ENCODE measurements around the gene TMEM270.
A peak's percentile ranks its signal among the peaks of the same experiment; 100 is the strongest.
"Not testable (repeated sequence)": the region's sequence is repeated elsewhere in the genome, so short reads cannot be mapped to it uniquely, and the experiment has no call there.

Gene TMEM270

DNA sequence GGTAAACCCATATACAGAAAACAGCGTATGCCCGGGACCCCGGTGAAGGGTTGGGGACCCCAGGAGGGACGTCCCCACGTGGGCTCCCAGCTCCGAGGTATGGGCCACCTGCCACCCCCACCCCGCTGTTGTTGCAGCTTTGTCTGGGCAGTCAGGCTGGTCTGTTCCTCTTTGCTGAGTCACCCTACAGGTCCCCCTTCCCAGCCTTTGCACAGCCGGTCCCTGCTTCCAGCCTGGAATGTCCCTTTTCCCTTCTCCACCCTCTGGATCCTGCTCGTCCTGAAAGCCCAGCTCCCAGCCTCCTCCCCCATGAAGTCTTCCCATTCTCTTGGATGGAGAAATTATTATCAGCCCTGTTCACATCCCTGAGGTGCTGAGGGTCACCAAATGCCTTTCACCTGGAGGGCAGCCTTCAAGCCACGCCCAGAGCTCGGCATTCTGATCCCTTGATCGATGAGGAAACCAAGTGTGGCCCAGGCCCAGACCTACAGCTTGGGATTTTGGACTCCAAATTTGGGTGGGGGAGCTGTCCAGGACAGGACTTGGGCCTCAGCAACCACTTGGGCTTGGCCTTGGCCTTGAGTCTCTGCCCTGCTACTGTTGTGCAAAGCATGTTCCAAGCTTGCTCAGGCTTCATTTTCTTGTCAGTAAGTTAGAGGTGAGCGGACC lies 27.6 kb upstream of the TMEM270 start:
- DNase-seq, result no peak

DNA sequence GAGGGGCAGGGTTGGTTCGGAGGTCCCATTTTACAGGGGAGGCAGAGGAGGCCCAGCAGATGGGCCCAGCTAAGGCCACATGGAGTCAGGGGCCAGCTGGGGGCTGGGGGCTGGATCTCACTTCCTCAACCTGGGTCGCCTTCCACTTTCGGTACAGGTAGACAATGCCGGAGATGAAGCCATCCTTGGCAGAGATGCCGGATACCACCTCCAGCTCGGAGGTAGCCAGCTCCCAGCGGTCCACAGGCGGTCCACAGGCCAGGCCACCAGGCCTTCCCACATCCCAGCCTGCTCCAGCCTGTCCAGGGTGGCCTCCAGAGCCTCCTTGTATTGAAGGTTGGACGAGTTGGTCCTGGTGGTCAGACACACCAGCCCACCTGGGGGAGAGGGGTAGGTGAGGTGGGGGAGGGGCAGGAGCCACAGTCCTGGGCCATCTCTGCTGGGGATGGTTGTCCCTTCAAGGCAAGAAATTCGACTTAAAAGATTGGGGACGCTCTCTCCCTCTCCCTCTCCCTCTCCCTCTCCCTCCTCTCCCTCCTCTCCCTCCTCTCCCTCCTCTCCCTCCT lies 26.2 kb upstream of the TMEM270 start:
- no peak for DNase-seq

DNA sequence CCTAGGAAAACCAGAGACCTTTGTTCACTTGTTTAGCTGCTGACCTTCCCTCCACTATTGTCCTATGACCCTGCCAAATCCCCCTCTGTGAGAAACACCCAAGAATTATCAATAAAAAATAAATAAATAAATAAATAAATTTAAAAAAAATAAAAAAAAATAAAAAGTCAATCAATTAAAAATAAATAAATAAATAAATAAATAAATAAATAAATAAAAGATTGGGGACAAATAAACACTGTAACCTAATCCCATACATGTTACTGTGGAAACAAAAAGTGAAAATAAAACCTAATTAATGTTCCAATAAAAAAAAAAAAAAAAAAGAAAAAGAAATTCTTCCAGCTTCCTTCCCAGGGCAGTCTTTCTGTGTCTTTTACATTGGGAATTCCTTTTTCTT lies 23.8 kb upstream of the TMEM270 start:
- DNase-seq, result not testable (repeated sequence)

DNA sequence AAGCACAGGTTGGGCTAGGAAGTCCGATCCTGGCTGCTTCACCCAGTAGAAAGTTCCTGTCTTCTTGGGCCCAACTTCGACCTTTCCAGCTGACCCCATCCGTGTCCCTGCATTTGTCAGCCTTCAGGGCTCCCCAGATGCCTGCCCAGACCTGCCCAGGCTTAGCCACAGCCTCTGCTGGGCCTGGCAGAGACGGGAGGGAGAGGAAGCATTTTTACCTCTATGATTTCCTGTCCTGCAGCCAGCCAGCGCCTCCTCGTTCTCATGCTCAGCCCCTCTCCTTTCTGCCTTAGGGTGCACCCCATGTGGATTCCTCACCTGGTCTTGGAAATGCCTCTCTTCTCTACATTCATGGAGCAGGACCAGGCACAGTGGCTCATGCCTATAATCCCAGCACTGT lies 22.3 kb upstream of the TMEM270 start:
- no peak for DNase-seq

DNA sequence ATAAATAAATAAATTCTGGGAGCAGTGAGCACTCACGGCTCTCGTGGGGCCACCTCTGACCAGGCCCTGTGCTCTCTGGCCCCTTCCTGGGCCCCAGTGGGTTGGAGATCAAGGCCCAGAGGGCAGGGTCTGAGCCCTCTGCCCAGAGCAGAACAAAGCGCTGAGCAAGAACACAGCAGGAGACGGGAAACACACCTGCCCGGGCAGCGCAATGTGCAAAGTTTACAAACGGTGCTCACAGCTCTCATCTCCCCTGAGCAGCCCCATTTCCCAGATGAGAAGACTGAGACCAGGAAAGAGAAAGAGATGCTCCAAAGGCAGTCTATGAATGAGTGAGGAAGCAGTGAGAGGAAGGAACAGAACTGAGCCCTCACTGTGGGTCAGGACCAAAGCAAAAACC lies 21.7 kb upstream of the TMEM270 start:
- no peak for DNase-seq

DNA sequence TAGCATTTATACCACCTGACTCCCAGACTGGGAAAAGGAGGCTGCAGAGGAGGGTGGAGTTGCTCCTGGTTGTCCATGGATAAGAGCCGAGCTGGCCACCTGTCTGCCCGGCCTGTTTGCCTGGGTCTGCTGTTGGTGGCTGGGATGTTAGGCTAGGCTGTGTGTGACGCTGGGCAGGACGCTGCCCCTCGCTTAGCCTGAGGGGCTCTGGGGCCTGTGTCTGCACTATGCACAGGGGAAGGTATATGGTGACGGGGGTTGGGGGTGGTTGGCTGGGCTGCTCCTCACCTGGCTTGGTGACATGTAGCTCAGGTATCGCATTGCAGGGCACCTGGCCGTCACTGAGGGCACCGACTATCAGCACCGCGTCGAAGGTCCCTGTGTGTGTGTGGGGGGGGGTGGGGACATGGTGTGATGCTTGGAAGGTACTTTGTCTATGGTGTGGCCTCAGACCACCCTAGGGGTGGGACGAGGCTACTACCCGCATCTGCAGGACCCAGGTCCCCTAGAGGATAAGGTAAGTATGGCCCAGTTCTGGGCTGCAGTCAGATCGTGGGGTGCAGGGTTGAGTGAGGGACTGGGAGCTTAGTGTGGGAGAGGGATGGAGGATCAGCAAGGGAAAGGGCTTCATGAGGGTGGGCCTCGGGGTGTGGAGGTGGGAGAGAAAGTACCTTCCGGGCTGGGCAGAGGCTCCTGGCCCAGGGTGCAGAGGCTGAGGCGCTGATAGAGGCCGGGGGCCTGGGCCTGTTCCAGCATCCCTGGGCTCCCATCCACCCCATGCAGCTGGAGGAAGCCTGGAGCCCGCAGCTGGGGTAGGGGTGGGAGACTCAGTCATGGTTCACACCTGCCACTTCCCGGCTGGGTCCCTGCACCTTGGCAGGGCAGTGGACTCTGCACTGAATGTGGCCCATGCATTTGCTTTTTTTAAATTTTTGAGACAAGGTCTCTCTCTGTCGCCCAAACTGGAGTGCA lies 20.9 kb upstream of the TMEM270 start:
- no peak for DNase-seq

DNA sequence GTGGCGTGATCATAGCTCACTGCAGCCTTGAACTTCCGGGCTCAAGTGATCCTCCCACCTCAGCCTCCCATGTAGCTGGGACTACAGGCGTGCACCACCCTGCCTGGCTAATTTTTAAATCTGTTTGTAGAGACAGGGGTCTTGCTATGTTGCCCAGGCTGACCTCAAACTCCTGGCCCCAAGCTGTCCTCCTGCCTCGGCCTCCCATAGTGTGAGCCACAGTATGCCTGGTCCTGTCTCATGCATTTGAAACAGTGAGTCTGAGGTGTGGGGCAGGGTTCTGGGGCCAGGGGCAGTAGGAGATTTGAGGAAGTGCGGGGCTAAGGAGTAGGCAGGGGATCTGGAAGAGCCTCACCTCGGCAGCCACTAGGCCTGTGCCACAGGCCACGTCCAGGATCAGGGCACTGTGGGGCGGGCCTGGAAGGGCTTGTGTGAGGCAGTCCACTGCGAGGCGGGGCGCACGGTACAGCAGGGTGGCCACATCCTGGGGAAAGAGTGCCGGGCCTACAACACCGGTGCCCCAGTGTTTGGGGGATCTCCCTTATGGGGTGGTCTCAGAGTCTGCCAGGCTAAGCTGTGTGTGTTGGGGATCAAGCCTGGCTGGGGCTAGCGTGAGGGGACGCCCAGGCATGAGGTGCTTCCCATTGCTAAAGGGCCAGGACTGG lies 20.1 kb upstream of the TMEM270 start:
- DNase-seq, result no peak

DNA sequence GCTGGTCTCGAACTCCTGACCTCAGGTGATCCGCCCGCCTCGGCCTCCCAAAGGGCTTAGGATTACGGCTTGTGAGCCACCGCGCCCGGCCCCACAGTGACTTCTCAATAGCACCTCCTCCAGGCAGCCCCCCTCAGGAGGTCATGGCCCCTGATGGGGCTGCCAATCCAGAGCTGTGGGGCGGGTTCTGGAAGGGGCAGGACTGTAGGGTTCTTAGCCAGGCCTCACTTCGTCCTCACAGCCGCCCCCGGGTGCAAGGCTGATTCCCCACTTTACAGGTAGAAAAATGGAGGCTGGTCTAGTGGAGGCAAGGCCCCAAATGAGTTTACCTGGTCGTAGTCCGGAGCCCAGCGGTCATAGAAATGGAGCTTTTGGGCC lies 19.3 kb upstream of the TMEM270 start:
- DNase-seq, result no peak

DNA sequence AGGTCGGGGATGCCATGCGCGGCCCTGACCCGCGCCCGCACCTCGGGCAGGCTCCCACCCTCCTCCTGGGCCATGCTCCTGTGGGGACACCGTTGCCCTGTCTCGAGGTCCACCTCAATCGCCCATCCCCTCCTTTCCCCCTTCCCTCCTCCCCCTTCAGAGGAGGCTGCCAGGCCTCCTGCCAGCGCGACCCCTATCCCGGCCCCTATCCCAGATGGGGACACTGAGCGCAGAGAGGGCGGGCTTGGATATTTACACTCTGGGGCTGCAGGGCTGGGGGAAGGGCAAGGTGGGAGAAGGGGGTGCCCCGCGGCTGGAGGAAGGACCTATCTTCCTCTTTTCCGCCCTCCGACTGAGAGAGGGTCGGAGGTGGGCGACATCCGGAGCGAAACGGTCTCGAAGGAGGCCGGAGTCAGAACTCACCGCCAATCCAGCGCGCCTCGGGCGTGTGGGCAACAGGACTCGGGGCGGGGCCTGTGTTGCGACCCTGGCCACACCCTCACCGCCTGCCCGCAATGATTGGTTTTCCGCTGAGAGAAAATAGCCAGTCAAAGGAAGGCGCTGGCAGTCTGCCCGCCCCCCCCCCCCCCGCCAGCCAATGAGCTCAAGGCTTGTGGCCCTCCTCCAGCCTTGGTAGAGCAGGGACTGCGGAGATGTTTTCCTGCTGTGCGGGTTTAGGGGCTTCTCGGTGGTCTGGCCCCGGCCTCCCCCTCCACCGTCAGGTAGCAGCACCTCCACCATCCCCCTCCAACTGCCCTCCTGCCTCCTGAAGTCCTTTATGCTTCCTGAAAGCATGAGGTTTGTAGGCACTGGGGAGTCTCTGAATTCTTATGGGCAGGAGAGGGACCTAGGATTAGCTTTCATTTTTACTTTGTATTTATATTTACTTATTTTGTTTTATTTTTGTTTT lies 18.6 kb upstream of the TMEM270 start, which contains the start of gene METTL27:
TSS of gene METTL27 (minus strand) at position 450 of the 910 bp plus-strand sequence. CDS start at position 74, 376 bp downstream.
- DNase-seq, result peak; percentile 92

DNA sequence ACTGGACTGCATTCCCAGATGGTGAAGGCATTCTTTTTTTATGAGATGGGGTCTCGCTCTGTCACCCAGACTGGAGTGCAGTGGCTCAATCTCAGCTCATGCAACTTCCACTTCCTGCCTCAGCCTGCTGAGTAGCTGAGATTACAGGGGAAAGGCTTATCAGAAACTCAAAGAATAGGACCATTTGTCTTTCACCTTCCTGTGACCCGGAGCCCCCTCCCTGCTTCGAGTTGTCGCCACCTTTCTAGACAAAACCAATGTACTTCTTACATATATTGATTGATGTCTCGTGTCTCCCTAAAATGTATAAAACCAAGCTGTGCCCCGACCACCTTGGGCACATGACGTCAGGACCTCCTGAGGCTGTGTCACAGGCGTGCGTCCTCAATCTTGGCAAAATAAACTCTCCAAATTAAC lies 16.8 kb upstream of the TMEM270 start:
- DNase-seq, result no peak

DNA sequence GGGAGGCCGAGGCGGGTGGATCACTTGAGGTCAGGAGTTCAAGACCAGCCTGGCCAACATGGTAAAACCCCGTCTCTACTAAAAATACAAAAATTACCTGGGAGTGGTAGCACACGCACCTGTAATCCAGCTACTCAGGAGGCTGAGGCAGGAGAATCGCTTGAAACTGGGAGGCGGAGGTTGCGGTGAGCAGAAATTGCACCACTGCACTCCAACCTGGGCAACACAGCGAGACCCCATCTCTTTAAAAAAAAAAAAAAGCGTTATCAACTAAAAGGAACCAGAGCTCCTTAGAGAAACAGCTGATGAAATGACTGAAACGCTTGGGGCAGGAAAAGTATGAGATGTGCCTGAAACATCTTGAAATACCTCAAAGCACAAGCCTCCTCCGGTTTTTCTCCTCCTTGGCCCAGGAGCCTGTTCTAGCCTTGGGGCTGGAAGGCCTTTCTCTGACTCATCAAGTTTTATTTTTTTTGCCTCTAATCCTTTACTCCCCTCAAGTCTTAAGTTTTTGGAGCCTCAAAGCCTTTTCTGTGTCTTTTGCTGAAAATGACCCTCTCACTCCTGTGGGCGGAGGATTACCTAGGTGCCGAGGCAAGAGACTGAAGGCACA lies 16.0 kb upstream of the TMEM270 start:
- DNase-seq, result no peak

DNA sequence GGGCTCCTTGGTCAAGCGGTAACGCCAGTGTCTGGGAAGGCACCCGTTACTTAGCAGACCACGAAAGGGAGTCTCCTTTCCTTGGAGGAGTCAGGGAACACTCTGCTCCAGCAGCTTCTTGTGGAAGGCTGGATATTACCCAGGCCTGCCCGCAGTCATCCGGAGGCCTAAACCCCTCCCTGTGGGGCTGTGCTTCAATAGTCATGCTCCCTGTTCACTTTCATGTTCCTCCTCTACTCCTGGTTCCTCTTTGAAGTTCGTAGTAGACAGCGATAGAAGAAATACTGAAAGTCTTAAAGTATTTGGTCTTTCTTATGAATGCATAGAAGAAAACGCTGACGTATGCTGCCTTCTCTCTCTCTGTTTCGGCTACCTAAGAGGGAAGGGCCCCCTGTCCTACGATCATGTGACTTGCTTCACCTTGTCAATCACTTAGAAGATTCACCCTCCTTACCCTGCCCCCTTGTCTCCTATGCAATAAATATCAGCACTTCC lies 15.2 kb upstream of the TMEM270 start:
- not testable (repeated sequence) for DNase-seq

DNA sequence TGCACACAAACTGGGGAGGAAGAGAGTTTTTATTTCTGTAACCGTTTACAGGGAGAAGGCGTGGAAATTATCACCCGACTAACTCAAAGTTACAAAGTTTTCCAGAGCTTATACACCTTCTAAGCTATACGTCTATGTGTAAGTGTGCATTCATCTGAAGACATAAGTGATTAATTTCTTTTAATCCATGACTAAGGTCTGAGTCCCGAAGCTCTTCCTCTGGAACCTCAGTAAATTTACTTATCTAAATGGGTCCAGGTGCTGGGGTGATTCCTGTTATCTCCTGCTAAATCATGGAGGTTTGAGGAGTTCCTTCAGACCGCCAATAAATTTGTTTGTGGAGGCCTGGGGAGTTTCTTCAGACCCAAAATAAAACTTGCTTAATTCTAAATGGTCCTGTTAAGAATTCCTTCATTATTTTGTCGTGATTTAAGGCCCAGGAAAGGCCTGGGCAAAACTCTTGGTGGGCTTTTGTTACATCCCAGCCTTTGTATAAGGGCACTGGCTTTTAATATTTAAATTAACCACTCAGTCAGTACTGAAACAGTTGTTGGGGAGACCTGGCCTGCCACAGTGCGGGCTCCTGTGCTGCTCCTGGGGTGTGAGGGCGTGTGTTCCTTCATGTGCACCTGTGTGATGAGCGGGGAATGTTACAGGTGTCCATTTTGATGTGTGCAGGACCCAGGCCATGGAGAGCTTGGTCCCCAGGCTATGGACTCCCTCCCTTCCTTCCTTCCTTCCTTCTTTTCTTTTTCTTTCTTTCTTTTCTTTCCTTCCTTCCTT lies 12.8 kb upstream of the TMEM270 start:
- no peak for DNase-seq

DNA sequence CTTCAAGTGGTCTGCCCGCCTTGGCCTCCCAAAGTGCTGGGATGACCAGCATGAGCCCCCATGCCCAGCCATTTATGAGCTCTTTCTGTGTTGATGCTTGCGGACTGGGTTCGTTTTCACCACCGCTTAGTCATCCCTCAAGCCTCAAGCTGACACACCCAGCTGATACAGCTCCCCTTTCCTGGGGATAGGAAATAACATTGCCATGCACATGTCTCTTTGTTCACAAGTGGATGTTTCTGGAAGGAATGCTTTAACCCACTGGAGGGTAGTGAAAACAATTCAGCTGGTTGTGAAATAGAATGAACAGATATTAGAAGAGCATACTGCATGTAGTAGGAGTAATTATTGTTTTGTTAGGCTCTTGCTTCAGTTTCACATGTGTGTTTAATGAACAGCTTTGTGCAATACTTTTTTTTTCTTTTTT lies 10.2 kb upstream of the TMEM270 start:
- no peak for DNase-seq

DNA sequence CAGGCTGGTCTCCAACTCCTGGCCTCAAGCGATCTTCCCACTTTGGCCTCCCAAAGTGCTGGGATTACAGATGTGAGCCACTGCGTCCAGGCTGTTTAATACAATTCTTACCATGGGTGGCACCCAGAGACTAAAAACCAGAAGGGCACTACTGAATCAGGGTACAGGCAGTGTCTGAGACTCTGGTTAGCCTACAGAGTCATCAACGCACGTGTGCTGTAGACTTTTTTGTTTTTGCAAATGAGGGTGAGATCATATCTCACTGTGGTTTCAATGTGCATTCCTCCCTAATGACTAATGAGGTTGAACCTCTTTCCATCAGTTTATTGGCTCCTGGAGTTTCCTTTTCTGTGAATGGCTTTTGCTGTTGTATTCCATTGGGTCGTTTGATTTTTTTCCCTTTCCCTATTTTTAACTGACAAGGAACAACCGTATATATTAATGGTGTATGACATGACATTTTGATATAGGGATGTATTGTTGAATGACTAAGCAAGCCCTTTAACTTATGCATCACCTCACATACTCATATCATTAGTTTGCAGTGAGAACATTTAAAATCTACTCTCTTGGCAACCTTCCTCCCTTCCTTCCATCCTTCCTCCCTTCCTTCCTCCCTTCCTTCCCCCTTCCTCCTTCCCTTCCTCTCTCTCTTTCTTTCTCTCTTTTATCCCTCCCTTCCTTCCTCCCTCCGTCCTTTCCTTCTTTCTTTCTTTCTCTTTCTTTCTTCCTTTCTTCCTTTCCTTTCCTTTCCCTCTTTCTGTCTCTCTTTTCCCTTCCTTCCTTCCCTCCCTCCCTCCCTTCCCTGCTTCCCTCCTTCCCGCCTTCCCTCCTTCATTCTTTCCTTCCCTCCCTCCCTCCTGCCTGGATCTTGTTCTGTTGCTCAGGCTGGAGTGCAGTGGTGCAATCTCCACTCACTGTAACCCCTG lies 9.3 kb upstream of the TMEM270 start:
- DNase-seq, result peak; percentile 48

DNA sequence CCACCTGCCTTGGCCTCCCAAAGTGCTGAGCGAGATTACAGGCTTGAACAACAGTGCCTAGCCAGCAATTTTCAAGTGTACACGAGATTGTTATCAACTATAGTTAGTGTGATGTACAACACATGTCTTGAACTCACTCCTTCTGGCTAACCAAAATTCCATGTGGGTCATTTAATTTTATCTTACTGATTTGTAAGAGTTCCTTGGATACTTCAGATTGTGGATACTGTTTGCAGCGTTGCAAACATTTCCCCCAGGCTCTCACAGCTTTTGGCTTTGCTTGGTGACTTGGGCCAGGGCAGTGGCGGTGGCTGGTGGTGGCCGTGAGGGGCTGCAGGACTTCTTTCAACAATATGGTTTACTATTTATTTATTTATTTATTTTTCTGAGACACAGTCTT lies 8.5 kb upstream of the TMEM270 start:
- DNase-seq, result no peak

DNA sequence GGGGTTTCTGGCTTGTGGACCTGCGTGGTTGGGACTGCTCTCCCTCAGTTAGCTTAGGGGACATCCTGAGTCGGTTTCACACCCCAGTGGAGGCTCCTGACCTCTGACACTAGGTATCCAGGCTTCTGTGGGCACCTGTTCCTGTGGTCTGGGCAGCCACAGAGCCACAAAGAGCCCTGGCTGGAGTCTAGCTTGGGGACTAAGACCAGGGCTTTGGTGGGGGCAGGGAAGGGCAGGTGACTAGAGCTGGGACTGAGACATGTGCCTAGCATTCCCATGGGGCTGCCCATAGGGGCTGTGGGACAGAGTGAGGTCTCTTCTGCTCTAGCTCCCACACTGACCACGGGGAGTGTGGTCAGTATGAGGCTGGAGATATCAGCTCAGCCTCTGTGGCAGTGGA lies 4.0 kb upstream of the TMEM270 start:
- DNase-seq, result no peak

DNA sequence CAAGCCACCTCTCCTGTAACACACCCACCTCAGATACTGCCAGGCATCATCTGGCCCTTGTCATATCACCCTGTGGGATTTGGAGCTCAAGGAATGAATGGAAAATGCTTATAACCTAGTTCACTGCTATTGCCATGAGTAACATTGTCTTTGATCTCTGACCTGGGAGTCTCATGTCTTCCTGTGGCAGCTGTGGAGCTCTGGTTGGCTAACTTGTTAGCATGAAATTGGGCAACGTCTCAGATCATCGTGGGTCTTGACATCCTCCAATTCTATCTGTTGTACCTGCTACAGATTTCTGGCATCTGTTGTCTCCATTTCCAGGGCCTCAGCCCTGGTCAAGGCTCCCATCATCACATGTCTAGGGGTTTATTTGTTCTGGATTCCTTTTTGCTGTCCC lies 2.2 kb upstream of the TMEM270 start:
- DNase-seq, result no peak

DNA sequence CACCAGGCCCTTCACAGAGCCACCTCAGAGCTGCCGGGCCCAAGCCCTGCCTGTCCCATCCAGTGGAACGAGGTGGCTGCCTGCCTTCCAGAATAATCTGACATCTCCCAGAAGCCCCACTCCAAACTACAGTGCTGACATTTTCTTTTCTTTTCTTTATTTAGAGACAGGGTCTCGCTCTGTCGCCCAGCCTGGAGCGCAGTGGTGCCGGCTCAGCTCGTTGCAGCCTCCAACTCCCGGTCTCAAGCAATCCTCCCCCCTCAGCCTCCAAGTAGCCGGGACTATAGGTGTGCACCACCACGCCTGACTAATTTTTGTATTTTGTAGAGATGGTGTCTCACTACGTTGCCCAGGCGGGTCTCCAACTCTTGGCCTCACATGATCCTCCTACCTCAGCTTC lies 346 bp downstream of the TMEM270 start:
- DNase-seq, result no peak
